ENCODE measurements around the gene PHF11. TPM values are rescaled to one million over a fixed set of nuclear protein-coding genes. Genes with fewer than 3 reads are reported as not detected.

Gene PHF11
- total RNA-seq, 1 donor from 2014 or later: 57.4 TPM

DNA sequence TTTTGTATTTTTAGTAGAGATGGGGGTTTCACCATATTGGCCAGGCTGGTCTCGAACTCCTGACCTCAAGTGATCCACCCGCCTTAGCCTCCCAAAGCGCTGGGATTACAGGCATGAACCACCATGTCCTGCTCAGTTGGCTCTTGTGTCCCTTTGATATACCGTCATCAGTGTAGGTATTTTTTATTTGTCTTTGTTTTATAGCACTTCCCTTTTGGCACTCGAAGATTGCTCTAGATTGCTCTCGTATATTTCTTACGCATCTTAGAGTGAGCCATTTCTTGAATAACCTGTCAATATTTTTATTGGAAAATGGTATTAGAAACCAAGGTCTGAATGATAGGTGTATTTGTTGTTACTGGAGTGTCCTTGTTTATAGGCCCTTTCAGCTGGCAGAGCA, 42.3 kb upstream of the PHF11 start:
- intact Hi-C loops (cut with DNase I): no loop called here

DNA sequence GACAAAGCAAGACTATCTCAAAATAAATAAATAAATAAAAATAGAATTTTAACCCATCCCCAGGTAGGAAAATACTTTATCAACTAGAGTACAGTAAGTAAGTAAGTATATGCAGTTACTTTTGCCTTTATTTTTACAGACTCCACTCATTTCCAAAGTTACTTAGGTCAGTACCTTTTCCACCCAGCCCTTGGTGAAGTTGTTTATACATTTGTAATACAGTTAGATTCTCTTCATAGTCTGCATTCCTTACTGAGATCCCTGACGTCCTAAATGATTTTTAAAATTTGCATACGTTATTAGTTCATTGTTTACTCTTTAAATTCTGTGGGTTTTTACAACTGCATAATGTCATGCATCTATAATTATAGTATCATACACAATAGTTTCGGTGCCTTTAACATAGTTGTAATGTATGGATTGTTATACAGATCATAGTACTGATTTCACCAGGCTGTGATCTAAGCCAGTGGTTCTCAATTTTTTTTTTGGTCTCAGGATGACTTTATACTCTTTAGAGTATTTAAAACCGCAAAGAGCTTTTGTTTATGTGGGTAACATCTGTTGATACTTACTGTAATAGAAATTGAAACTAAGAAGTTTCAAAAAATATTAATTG, 41.3 kb upstream of the PHF11 start:
- no peaks in the 10 kb centered on the region for H3K27me3 ChIP-seq
- no peak overlapping the region for H3K27ac ChIP-seq
- TF ChIP-seq, protein P1, sequence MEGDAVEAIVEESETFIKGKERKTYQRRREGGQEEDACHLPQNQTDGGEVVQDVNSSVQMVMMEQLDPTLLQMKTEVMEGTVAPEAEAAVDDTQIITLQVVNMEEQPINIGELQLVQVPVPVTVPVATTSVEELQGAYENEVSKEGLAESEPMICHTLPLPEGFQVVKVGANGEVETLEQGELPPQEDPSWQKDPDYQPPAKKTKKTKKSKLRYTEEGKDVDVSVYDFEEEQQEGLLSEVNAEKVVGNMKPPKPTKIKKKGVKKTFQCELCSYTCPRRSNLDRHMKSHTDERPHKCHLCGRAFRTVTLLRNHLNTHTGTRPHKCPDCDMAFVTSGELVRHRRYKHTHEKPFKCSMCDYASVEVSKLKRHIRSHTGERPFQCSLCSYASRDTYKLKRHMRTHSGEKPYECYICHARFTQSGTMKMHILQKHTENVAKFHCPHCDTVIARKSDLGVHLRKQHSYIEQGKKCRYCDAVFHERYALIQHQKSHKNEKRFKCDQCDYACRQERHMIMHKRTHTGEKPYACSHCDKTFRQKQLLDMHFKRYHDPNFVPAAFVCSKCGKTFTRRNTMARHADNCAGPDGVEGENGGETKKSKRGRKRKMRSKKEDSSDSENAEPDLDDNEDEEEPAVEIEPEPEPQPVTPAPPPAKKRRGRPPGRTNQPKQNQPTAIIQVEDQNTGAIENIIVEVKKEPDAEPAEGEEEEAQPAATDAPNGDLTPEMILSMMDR (IDR thresholded peaks at IDR 0.05): no peak
- no peak for DNase-seq (ENCODE audit: low spot score in 2 of 2)
- H3K4me3 ChIP-seq: no peak overlapping the region
- intact Hi-C loops (cut with DNase I): no loop called here
- H3K4me1 ChIP-seq: peaks cover 0 to 4% of the 10 kb centered on the region in 2 donors
- no peaks in the 10 kb centered on the region for H3K36me3 ChIP-seq
- no peaks in the 10 kb centered on the region for H3K9me3 ChIP-seq

More for the DNA sequence above, 42.3 kb upstream of the PHF11 start:
- H3K27me3 ChIP-seq: no peaks in the 10 kb centered on the region
- no peak overlapping the region for H3K27ac ChIP-seq
- no peaks in the 10 kb centered on the region for H3K36me3 ChIP-seq
- peaks cover 0 to 4% of the 10 kb centered on the region in 2 donors for H3K4me1 ChIP-seq
- TF ChIP-seq, protein P1 (IDR thresholded peaks at IDR 0.05): no peak
- H3K4me3 ChIP-seq: no peak overlapping the region
- DNase-seq (ENCODE audit: low spot score in 2 of 2): no peak
- no peaks in the 10 kb centered on the region for H3K9me3 ChIP-seq

GRCh38 chr13:49455007-49455398, 40.8 kb upstream of the PHF11 start:
- peaks cover 0 to 4% of the 10 kb centered on the region in 2 donors for H3K4me1 ChIP-seq
- no peaks in the 10 kb centered on the region for H3K27me3 ChIP-seq
- TF ChIP-seq, protein P1 (IDR thresholded peaks at IDR 0.05): no peak
- no peak overlapping the region for H3K27ac ChIP-seq
- intact Hi-C loops (cut with DNase I): no loop called here
- H3K36me3 ChIP-seq: no peaks in the 10 kb centered on the region
- H3K9me3 ChIP-seq: no peaks in the 10 kb centered on the region
- H3K4me3 ChIP-seq: no peak overlapping the region
- no peak for DNase-seq (ENCODE audit: low spot score in 2 of 2)

- peaks cover 4% of the 10 kb centered on the region in 2 donors for H3K36me3 ChIP-seq
- H3K27me3 ChIP-seq: no peaks in the 10 kb centered on the region
- H3K4me3 ChIP-seq: no peak overlapping the region
- no peak for DNase-seq (ENCODE audit: low spot score in 2 of 2)
- H3K9me3 ChIP-seq: no peaks in the 10 kb centered on the region
- intact Hi-C loops (cut with DNase I): no loop called here
- peaks cover 0 to 4% of the 10 kb centered on the region in 2 donors for H3K4me1 ChIP-seq
- TF ChIP-seq, protein P1 (IDR thresholded peaks at IDR 0.05): no peak
- H3K27ac ChIP-seq: no peak overlapping the region
These were observed 39.6 kb upstream of the PHF11 start for GRCh38 chr13:49456156-49456555.

GRCh38 chr13:49457221-49457620, 38.5 kb upstream of the PHF11 start:
- H3K4me1 ChIP-seq: peaks cover 0 to 4% of the 10 kb centered on the region in 2 donors
- no peak for DNase-seq (ENCODE audit: low spot score in 2 of 2)
- no peaks in the 10 kb centered on the region for H3K27me3 ChIP-seq
- H3K36me3 ChIP-seq: peaks cover 13 to 15% of the 10 kb centered on the region in 2 donors
- H3K27ac ChIP-seq: no peak overlapping the region
- intact Hi-C loops (cut with DNase I): no loop called here
- no peak overlapping the region for H3K4me3 ChIP-seq
- TF ChIP-seq, protein P1 (IDR thresholded peaks at IDR 0.05): no peak
- no peaks in the 10 kb centered on the region for H3K9me3 ChIP-seq
